ENCODE results near the gene HOXD12. TPM values are rescaled to one million over a fixed set of nuclear protein-coding genes. Genes with fewer than 3 reads are reported as not detected.

Gene HOXD12
- total and polyA plus RNA-seq, 2 experiments from 2014 or later = not detected

DNA sequence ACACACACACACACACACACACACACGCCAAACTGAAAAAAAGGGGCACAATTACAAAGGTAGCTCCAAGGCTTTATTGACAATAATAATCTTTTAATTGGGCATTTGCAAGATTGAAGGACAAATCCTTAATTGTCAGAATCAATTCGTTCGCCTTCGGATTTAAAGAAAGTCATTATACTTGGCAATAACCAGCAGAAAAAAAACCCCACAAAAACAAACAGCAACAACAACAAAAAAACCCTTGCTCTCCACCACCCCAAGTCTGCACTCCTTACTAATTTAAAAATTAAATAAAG is 28.1 kb downstream of the HOXD12 start:
- Histone ChIP-seq H3F3A (replicated peaks; ENCODE audit: low read depth) (peaks cover 55% of the 10 kb centered on the region; the same call in 1 of the 2 replicates), H3K27me3 (ENCODE audit: insufficient read depth) (peaks cover 100% of the 10 kb centered on the region), H3K4me2 (peak overlapping the region; percentile 75; the same call in 1 of the 2 replicates), H3K4me1 (ENCODE audit: insufficient read depth) (peaks cover 11% of the 10 kb centered on the region), H3K4me3 (no peak overlapping the region), H2AFZ (no peak overlapping the region), H3K79me2 (replicated peaks; ENCODE audit: insufficient read depth) (no peaks in the 10 kb centered on the region), H3K36me3 (ENCODE audit: insufficient read depth) (no peaks in the 10 kb centered on the region), H3K27ac (ENCODE audit: low read depth) (no peak overlapping the region), H3K9me2 (ENCODE audit: insufficient read depth) (no peaks in the 10 kb centered on the region), H4K20me1 (replicated peaks; ENCODE audit: insufficient read depth) (peaks cover 40% of the 10 kb centered on the region)
- Mint-ChIP-seq H3K27me3 (ENCODE audit: insufficient read depth, low read depth, poor library complexity) (peaks cover 95% of the 10 kb centered on the region), H3K9me3 (peaks cover 15% of the 10 kb centered on the region; the same call in 2 of the 3 replicates), H3K4me1 (peaks cover 29% of the 10 kb centered on the region), H3K27ac (no peak overlapping the region), H3K4me3 (no peak overlapping the region), H3K36me3 (ENCODE audit: low read depth) (no peaks in the 10 kb centered on the region)
- TF ChIP-seq CREB1 (CRISPR knock-in tag; IDR thresholded peaks at IDR 0.05; ENCODE audit: low read depth) = no peak
- no peak for TF ChIP-seq EZH2phosphoT487 (IDR thresholded peaks at IDR 0.05; ENCODE audit: unreplicated experiment)
- no peak for TF ChIP-seq ZNF114 (CRISPR knock-in tag; IDR thresholded peaks at IDR 0.05)
- TF ChIP-seq ZNF331 (CRISPR knock-in tag; IDR thresholded peaks at IDR 0.05; ENCODE audit: low read depth) = no peak
- no peak for TF ChIP-seq JUNB (IDR thresholded peaks at IDR 0.05; ENCODE audit: unreplicated experiment)
- TF ChIP-seq NANOG (IDR thresholded peaks at IDR 0.05; ENCODE audit: borderline replicate concordance) = no peak
- TF ChIP-seq POLR2AphosphoS5 (IDR thresholded peaks at IDR 0.05; ENCODE audit: low read depth) = no peak
- no peak for TF ChIP-seq EZH2 (IDR thresholded peaks at IDR 0.05; ENCODE audit: low read depth, unreplicated experiment)
- TF ChIP-seq, protein P1, sequence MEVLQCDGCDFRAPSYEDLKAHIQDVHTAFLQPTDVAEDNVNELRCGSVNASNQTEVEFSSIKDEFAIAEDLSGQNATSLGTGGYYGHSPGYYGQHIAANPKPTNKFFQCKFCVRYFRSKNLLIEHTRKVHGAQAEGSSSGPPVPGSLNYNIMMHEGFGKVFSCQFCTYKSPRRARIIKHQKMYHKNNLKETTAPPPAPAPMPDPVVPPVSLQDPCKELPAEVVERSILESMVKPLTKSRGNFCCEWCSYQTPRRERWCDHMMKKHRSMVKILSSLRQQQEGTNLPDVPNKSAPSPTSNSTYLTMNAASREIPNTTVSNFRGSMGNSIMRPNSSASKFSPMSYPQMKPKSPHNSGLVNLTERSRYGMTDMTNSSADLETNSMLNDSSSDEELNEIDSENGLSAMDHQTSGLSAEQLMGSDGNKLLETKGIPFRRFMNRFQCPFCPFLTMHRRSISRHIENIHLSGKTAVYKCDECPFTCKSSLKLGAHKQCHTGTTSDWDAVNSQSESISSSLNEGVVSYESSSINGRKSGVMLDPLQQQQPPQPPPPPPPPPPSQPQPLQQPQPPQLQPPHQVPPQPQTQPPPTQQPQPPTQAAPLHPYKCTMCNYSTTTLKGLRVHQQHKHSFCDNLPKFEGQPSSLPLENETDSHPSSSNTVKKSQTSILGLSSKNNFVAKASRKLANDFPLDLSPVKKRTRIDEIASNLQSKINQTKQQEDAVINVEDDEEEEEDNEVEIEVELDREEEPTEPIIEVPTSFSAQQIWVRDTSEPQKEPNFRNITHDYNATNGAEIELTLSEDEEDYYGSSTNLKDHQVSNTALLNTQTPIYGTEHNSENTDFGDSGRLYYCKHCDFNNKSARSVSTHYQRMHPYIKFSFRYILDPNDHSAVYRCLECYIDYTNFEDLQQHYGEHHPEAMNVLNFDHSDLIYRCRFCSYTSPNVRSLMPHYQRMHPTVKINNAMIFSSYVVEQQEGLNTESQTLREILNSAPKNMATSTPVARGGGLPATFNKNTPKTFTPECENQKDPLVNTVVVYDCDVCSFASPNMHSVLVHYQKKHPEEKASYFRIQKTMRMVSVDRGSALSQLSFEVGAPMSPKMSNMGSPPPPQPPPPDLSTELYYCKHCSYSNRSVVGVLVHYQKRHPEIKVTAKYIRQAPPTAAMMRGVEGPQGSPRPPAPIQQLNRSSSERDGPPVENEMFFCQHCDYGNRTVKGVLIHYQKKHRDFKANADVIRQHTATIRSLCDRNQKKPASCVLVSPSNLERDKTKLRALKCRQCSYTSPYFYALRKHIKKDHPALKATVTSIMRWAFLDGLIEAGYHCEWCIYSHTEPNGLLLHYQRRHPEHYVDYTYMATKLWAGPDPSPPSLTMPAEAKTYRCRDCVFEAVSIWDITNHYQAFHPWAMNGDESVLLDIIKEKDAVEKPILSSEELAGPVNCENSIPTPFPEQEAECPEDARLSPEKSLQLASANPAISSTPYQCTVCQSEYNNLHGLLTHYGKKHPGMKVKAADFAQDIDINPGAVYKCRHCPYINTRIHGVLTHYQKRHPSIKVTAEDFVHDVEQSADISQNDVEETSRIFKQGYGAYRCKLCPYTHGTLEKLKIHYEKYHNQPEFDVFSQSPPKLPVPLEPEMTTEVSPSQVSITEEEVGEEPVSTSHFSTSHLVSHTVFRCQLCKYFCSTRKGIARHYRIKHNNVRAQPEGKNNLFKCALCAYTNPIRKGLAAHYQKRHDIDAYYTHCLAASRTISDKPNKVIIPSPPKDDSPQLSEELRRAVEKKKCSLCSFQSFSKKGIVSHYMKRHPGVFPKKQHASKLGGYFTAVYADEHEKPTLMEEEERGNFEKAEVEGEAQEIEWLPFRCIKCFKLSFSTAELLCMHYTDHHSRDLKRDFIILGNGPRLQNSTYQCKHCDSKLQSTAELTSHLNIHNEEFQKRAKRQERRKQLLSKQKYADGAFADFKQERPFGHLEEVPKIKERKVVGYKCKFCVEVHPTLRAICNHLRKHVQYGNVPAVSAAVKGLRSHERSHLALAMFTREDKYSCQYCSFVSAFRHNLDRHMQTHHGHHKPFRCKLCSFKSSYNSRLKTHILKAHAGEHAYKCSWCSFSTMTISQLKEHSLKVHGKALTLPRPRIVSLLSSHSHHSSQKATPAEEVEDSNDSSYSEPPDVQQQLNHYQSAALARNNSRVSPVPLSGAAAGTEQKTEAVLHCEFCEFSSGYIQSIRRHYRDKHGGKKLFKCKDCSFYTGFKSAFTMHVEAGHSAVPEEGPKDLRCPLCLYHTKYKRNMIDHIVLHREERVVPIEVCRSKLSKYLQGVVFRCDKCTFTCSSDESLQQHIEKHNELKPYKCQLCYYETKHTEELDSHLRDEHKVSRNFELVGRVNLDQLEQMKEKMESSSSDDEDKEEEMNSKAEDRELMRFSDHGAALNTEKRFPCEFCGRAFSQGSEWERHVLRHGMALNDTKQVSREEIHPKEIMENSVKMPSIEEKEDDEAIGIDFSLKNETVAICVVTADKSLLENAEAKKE (CRISPR knock-in tag; IDR thresholded peaks at IDR 0.05) = no peak
- TF ChIP-seq, protein P2, sequence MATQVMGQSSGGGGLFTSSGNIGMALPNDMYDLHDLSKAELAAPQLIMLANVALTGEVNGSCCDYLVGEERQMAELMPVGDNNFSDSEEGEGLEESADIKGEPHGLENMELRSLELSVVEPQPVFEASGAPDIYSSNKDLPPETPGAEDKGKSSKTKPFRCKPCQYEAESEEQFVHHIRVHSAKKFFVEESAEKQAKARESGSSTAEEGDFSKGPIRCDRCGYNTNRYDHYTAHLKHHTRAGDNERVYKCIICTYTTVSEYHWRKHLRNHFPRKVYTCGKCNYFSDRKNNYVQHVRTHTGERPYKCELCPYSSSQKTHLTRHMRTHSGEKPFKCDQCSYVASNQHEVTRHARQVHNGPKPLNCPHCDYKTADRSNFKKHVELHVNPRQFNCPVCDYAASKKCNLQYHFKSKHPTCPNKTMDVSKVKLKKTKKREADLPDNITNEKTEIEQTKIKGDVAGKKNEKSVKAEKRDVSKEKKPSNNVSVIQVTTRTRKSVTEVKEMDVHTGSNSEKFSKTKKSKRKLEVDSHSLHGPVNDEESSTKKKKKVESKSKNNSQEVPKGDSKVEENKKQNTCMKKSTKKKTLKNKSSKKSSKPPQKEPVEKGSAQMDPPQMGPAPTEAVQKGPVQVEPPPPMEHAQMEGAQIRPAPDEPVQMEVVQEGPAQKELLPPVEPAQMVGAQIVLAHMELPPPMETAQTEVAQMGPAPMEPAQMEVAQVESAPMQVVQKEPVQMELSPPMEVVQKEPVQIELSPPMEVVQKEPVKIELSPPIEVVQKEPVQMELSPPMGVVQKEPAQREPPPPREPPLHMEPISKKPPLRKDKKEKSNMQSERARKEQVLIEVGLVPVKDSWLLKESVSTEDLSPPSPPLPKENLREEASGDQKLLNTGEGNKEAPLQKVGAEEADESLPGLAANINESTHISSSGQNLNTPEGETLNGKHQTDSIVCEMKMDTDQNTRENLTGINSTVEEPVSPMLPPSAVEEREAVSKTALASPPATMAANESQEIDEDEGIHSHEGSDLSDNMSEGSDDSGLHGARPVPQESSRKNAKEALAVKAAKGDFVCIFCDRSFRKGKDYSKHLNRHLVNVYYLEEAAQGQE (IDR thresholded peaks at IDR 0.05; ENCODE audit: unreplicated experiment) = no peak
- TF ChIP-seq, protein P3, sequence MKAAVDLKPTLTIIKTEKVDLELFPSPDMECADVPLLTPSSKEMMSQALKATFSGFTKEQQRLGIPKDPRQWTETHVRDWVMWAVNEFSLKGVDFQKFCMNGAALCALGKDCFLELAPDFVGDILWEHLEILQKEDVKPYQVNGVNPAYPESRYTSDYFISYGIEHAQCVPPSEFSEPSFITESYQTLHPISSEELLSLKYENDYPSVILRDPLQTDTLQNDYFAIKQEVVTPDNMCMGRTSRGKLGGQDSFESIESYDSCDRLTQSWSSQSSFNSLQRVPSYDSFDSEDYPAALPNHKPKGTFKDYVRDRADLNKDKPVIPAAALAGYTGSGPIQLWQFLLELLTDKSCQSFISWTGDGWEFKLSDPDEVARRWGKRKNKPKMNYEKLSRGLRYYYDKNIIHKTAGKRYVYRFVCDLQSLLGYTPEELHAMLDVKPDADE (IDR thresholded peaks at IDR 0.05) = no peak
- TF ChIP-seq STAT1 (IDR thresholded peaks at IDR 0.05; ENCODE audit: unreplicated experiment) = no peak
- ATAC-seq = no peak
- no peak for DNase-seq (ENCODE audit: low spot score)
